ENCODE results near the gene SLC4A1AP.
"Not testable (repeated sequence)": the region's sequence is repeated elsewhere in the genome, so short reads cannot be mapped to it uniquely, and the experiment has no call there.

The SLC4A1AP gene

GRCh38 chr2:27663285-27664153, at the start of gene SLC4A1AP, which contains the start of gene SUPT7L:
Gene SLC4A1AP, plus strand, starts transcription at chr2:27663889. Its CDS starts 26 bp downstream, at chr2:27663915.
Gene SUPT7L, minus strand, starts transcription at chr2:27663614. Its CDS starts 1,422 bp downstream, at chr2:27662192.
- peak; percentile 95 for FAIRE-seq

- FAIRE-seq: no peak
Measured at GRCh38 chr2:27613985-27614384, 49.7 kb upstream of the SLC4A1AP start.

GRCh38 chr2:27615316-27615715, 48.4 kb upstream of the SLC4A1AP start:
- no peak for FAIRE-seq

- no peak for FAIRE-seq
Measured at GRCh38 chr2:27621524-27621923, 42.2 kb upstream of the SLC4A1AP start.

- no peak for FAIRE-seq
Measured at GRCh38 chr2:27622921-27623384, 40.7 kb upstream of the SLC4A1AP start.

- FAIRE-seq: no peak
Measured at GRCh38 chr2:27624943-27625342, 38.7 kb upstream of the SLC4A1AP start.

GRCh38 chr2:27626323-27626722, 37.4 kb upstream of the SLC4A1AP start:
- not testable (repeated sequence) for FAIRE-seq

GRCh38 chr2:27626921-27627320, 36.8 kb upstream of the SLC4A1AP start:
- FAIRE-seq: not testable (repeated sequence)

GRCh38 chr2:27627963-27628766, 35.5 kb upstream of the SLC4A1AP start:
- no peak for FAIRE-seq

- no peak for FAIRE-seq
Measured at GRCh38 chr2:27628767-27629709, 34.7 kb upstream of the SLC4A1AP start, which contains the start of the genes CCDC121 and GPN1. Gene CCDC121, minus strand, starts transcription at chr2:27629012. Its CDS starts 1,213 bp downstream, at chr2:27627799. Gene GPN1, plus strand, starts transcription at chr2:27629050. Its CDS starts 9 bp downstream, at chr2:27629059.

GRCh38 chr2:27630257-27630656, 33.4 kb upstream of the SLC4A1AP start:
- FAIRE-seq: not testable (repeated sequence)

- FAIRE-seq: no peak
Measured at GRCh38 chr2:27634291-27634690, 29.4 kb upstream of the SLC4A1AP start.

- FAIRE-seq: no peak
Measured at GRCh38 chr2:27636766-27637165, 26.9 kb upstream of the SLC4A1AP start.

- FAIRE-seq: no peak
Measured at GRCh38 chr2:27638037-27638637, 25.6 kb upstream of the SLC4A1AP start.

GRCh38 chr2:27638709-27639108, 25.0 kb upstream of the SLC4A1AP start:
- no peak for FAIRE-seq

- FAIRE-seq: no peak
Measured at GRCh38 chr2:27640722-27641245, 22.9 kb upstream of the SLC4A1AP start.

GRCh38 chr2:27645197-27645596, 18.5 kb upstream of the SLC4A1AP start:
- FAIRE-seq: no peak

GRCh38 chr2:27647289-27647688, 16.4 kb upstream of the SLC4A1AP start:
- no peak for FAIRE-seq

- no peak for FAIRE-seq
Measured at GRCh38 chr2:27647737-27648136, 16.0 kb upstream of the SLC4A1AP start.

GRCh38 chr2:27651056-27651455, 12.6 kb upstream of the SLC4A1AP start:
- FAIRE-seq: no peak

GRCh38 chr2:27652341-27652740, 11.3 kb upstream of the SLC4A1AP start:
- no peak for FAIRE-seq
